A673 (cell line): ENCODE measurements around the gene SNX18.

ENCODE experiments used
- CTCF ChIP-seq: fragments of 300-800, 200-600 bp; sonication (generic); conservative IDR thresholded peaks from 2 replicates; pipeline ENCODE4 v1.5.1; 2017; ENCODE audit warnings: low read depth, mild to moderate bottlenecking, antibody characterized with exemption, low read length, moderate library complexity, mixed read lengths
- EZH2 ChIP-seq: fragments of 200-600 bp; sonication (generic); IDR thresholded peaks from 2 replicates; pipeline ENCODE4 v1.6.1; 2017; ENCODE audit warnings: borderline replicate concordance, low read depth, mild to moderate bottlenecking, mixed read lengths, antibody characterized with exemption, low read length; ENCODE audit not compliant: poor library complexity, severe bottlenecking

- TF ChIP-seq CTCF (no peak), EZH2 (no peak)
Observed at GRCh38 chr5:54567996-54568395, 50.4 kb downstream of the SNX18 start.
